Sigmoid colon (tissue), 7 donors: ENCODE results near the gene CD4. TPM values are rescaled to one million over a fixed set of nuclear protein-coding genes. Genes with fewer than 3 reads are reported as not detected.

Source experiments
- DNase-seq: peaks from one replicate; pipeline ENCODE4 v3.0.0-alpha.2; 2019
- H3K27ac ChIP-seq, 4 donors: fragments of 200-600 bp; sonication (generic); one replicate each; pipeline ENCODE4 v1.5.1; 2016 to 2019; ENCODE audit warnings: mild to moderate bottlenecking in 1 of 4
- H3K27me3 ChIP-seq, 3 donors: fragments of 200-600 bp; sonication (generic); one replicate each; pipeline ENCODE4 v1.5.1; 2019; ENCODE audit warnings: mild to moderate bottlenecking in 1 of 3
- H3K36me3 ChIP-seq, 4 donors: fragments of 200-600 bp; sonication (generic); one replicate each; pipeline ENCODE4 v1.5.1; 2016 to 2019
- H3K4me1 ChIP-seq, 4 donors: fragments of 200-600 bp; sonication (generic); one replicate each; pipeline ENCODE4 v1.5.1; 2017 to 2019
- H3K4me3 ChIP-seq, 4 donors: fragments of 200-600 bp; sonication (generic); one replicate each; pipeline ENCODE4 v1.5.1; 2017 to 2019; ENCODE audit warnings: mild to moderate bottlenecking in 2 of 4, moderate library complexity in 1 of 4
- H3K9me3 ChIP-seq, 4 donors: fragments of 200-600 bp in 3 of 4; sonication (generic) in 3 of 4; one replicate each; pipeline versions ENCODE4 v1.5.1 to v1.6.1; 2013 to 2019
- EP300 ChIP-seq, 4 donors: sonication (generic); formaldehyde crosslinking; IDR thresholded peaks; one replicate each; pipeline ENCODE4 v1.6.1; 2017; ENCODE audit warnings: antibody characterized with exemption in 4 of 4
- POLR2A ChIP-seq, 2 donors: fragments of 450-650 bp; IDR thresholded peaks; one replicate each; pipeline ENCODE4 v1.6.1; 2016; ENCODE audit warnings: antibody characterized with exemption in 2 of 2, mild to moderate bottlenecking in 2 of 2, moderate library complexity in 2 of 2
- POLR2AphosphoS5 ChIP-seq, 4 donors: sonication (generic); formaldehyde crosslinking; IDR thresholded peaks; one replicate each; pipeline ENCODE4 v1.6.1; 2017; ENCODE audit warnings: antibody characterized with exemption in 4 of 4
- WGBS, 2 donors: extraction: QIAGEN DNeasy Blood & Tissue Kit; methylation state at CpG; one replicate each; pipeline ENCODE4 v1.1.7; 2013; 5-methylcytosine and 5-hydroxymethylcytosine counted together
- intact Hi-C: fragments of 100-400 bp; cut with DNase I; formaldehyde crosslinking; loops from one replicate; pipeline ENCODE4 v1.15.1; 2023
- polyA plus RNA-seq, 3 donors: library from polyadenylated mRNA; stranded (reverse); fragments of 200-250 nt; gene quantifications; one replicate each; pipeline ENCODE4 v1.2.3, GENCODE V29; 2013
- total RNA-seq, 4 donors: library from RNA; depleted of rRNA; stranded (reverse); fragments of >200 nt; gene quantifications; one replicate each; pipeline ENCODE4 v1.1.0, GENCODE V29; 2016
- TF ChIP-seq, protein P1 (sequence below), 4 experiments: fragments of 450-650 bp in 3 of 4; fragments of 200-600 bp in 1 of 4; IDR thresholded peaks; one replicate each; pipeline ENCODE4 v1.5.1; 2016 to 2019; ENCODE audit warnings: antibody characterized with exemption in 4 of 4, mild to moderate bottlenecking in 3 of 4, moderate library complexity in 2 of 4
- donor health status: healthy with polysubstance abuse.
- donor health status: Bipolar disorder and iron deficiency.
- donor health status: healthy.

Gene CD4
- total and polyA plus RNA-seq, 7 donors, result 2.5 to 29.7 (median 11.8) TPM

DNA sequence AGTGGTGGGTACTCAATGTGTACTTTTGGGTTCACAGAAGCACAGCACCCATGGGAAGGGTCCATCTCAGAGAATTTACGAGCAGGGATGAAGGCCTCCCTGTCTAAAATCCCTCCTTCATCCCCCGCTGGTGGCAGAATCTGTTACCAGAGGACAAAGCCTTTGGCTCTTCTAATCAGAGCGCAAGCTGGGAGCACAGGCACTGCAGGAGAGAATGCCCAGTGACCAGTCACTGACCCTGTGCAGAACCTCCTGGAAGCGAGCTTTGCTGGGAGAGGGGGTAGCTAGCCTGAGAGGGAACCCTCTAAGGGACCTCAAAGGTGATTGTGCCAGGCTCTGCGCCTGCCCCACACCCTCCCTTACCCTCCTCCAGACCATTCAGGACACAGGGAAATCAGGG lies 30.8 kb downstream of the CD4 start:
- intact Hi-C loops, result no loop called here
- peaks cover 0 to 21% (median 17%) of the 10 kb centered on the region in 4 donors for H3K4me1 ChIP-seq
- 80 to 89% methylated on average over 5 of the region's 5 CpGs for WGBS, 2 donors
- no peaks in the 10 kb centered on the region for H3K36me3 ChIP-seq
- no peaks in the 10 kb centered on the region for H3K27me3 ChIP-seq
- H3K27ac ChIP-seq, result no peak overlapping the region
- TF ChIP-seq POLR2AphosphoS5 (IDR thresholded peaks at IDR 0.05), result no peak
- TF ChIP-seq POLR2A (IDR thresholded peaks at IDR 0.05), result no peak
- TF ChIP-seq, protein P1, sequence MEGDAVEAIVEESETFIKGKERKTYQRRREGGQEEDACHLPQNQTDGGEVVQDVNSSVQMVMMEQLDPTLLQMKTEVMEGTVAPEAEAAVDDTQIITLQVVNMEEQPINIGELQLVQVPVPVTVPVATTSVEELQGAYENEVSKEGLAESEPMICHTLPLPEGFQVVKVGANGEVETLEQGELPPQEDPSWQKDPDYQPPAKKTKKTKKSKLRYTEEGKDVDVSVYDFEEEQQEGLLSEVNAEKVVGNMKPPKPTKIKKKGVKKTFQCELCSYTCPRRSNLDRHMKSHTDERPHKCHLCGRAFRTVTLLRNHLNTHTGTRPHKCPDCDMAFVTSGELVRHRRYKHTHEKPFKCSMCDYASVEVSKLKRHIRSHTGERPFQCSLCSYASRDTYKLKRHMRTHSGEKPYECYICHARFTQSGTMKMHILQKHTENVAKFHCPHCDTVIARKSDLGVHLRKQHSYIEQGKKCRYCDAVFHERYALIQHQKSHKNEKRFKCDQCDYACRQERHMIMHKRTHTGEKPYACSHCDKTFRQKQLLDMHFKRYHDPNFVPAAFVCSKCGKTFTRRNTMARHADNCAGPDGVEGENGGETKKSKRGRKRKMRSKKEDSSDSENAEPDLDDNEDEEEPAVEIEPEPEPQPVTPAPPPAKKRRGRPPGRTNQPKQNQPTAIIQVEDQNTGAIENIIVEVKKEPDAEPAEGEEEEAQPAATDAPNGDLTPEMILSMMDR (IDR thresholded peaks at IDR 0.05), result no peak
- TF ChIP-seq EP300 (IDR thresholded peaks at IDR 0.05), result no peak
- no peak for DNase-seq
- H3K4me3 ChIP-seq, result no peak overlapping the region
- no peaks in the 10 kb centered on the region for H3K9me3 ChIP-seq

DNA sequence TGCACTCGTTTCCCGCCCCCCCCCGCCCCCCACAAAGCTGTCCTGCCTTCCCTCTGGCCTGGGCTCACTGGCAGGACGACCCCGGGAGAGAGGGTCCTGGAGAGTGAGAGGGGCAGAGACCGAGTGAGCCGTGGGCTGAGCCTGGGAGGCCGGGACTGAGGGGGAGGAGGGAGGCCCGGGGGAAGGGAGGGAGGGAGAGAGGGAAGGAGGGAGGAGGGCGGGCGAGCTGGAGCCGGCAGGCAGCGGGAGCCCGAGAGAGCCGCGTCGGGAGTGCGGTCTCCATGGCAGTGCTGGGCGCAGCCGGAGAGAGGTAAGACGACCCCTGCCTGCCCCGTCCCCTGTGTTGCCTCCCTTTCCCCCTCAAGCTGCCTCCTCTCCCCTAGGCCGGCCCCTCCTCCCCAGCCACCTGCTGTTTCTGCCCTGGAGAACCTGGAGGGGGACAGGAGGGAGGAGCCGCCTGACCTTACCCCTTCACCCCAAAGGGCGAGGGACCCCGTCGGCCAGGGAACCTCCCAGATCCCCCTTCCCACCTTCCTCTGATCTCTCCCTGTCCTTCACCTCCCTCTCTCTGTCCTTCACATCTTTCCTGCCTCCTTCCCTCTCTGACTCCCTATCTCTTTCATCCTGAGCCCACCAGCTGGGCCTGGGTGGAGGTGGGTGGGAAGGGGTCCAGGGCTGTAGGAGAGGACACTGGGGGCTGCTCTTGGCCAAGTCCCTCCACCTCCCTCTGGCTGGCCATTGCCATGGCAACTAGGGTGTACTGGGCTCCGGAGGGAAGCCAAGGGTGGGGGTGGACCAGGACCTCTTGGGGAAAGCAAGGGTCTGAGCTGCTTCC lies 32.5 kb downstream of the CD4 start, which contains the start of gene GPR162:
Gene GPR162, plus strand, starts transcription at position 231 of the 835 bp plus-strand sequence. CDS start 2,078 bp downstream, outside the sequence.
- Histone ChIP-seq H3K27me3 (no peaks in the 10 kb centered on the region), H3K4me1 (peaks cover 0 to 31% (median 26%) of the 10 kb centered on the region in 4 donors), H3K36me3 (no peaks in the 10 kb centered on the region), H3K27ac (peak within 1 kb of the TSS; percentile 55 to 75 (median 66)), H3K4me3 (peak within 1 kb of the TSS; percentile 45 to 58 (median 52)), H3K9me3 (no peaks in the 10 kb centered on the region)
- intact Hi-C loops, result no loop called here
- WGBS, 2 donors, result 2 to 3% methylated on average over 28 of the region's 28 CpGs
- DNase-seq, result peak; percentile 88
- TF ChIP-seq POLR2AphosphoS5 (IDR thresholded peaks at IDR 0.05) (no peak), POLR2A (IDR thresholded peaks at IDR 0.05) (no peak), EP300 (IDR thresholded peaks at IDR 0.05) (no peak)
- TF ChIP-seq, protein P1 (IDR thresholded peaks at IDR 0.05), result no peak

DNA sequence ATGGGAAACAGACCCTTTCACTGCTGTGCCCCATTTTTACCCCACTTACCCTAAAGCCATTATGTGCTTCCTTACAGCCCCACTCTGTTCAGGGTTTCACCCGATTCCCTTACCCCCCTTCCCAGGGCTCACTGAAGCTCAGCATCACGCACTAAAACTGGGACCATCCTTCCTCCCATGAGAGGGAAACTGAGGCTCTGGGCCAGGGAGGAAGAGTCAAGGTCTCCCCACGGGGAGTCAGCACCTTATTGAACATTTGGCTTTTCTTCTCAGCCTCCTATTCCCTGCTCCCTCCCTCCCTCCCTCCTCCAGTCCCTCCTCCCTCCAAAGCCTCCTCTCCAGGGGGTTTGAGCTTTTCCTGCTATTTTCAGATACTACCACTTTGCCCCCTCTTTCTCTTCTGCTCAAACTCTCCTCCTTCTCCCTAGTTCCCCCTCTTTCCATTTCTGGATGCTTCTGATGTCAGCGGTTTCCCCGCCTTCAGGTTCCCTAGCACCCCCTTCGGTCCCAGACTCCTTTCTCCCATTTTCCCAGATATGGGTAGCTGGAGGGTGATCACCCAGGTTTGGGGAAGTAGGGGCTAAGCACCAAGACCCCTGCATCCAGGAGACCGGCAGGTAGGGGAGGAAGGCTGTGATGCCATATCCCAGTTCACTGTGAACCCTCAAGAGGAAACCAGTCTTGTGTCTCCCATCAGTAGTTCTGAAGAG lies 33.3 kb downstream of the CD4 start:
- Histone ChIP-seq H3K4me1 (peaks cover 0 to 39% (median 34%) of the 10 kb centered on the region in 4 donors), H3K4me3 (peak overlapping the region in 3 of 4 donors; percentile 47 to 58 (median 58)), H3K9me3 (no peaks in the 10 kb centered on the region), H3K27me3 (no peaks in the 10 kb centered on the region), H3K27ac (peak overlapping the region in 1 of 4 donors; percentile 68), H3K36me3 (no peaks in the 10 kb centered on the region)
- 56 to 72% methylated on average over 7 of the region's 7 CpGs for WGBS, 2 donors
- intact Hi-C loops, result no loop called here
- TF ChIP-seq POLR2AphosphoS5 (IDR thresholded peaks at IDR 0.05) (no peak), EP300 (IDR thresholded peaks at IDR 0.05) (no peak), POLR2A (IDR thresholded peaks at IDR 0.05) (no peak)
- TF ChIP-seq, protein P1 (IDR thresholded peaks at IDR 0.05), result no peak
- DNase-seq, result no peak

DNA sequence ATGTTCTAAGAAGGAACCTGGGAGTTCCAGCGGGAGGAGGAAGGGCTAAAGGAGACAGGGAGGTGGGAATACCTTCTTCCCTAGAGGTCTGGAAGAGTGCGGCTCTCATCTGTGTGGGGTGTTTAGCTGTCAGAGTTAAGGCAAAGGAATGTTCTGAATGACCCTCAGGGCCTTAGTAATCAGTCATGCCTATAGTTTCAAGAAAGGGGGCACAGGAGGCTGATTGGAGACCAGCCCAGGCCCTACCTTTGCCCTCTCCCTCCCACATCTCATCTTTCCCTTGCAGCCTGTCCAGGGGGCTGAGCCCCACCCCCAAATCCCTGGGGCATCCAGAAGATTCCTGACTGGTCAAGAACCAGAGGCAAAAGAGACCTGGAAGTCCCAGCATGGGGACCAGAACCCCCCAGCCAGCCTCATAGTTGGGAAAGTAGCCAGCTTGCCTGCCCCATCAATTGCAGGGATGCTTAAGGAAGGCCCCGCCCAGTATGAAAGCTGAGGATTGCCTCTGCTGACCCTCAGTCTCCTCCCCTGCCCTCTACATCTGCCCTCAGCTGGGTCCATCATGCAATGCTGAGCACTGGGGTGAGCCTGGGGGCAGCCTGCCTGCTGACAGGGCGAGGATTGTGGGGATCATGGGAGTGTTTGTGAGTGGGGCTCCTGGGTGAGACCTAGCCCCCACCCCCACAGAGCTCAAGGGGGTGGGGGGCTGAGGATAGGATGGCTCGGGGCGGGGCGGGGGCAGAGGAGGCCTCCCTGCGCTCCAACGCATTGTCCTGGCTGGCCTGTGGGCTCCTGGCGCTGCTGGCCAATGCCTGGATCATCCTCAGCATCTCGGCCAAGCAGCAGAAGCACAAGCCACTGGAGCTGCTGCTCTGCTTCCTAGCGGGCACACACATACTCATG lies 34.1 kb downstream of the CD4 start:
- H3K4me1 ChIP-seq, result peaks cover 0 to 47% (median 40%) of the 10 kb centered on the region in 4 donors
- H3K4me3 ChIP-seq, result no peak overlapping the region
- no peak for TF ChIP-seq POLR2AphosphoS5 (IDR thresholded peaks at IDR 0.05)
- TF ChIP-seq EP300 (IDR thresholded peaks at IDR 0.05), result no peak
- TF ChIP-seq POLR2A (IDR thresholded peaks at IDR 0.05), result no peak
- TF ChIP-seq, protein P1 (IDR thresholded peaks at IDR 0.05), result no peak
- DNase-seq, result no peak
- H3K27ac ChIP-seq, result no peak overlapping the region
- no peaks in the 10 kb centered on the region for H3K36me3 ChIP-seq
- H3K9me3 ChIP-seq, result no peaks in the 10 kb centered on the region
- intact Hi-C loops, result loop anchor here (2.0 kb wide), 2 partner anchors 45 to 89 kb away; no protein-coding TSS in a partner anchor
- 62 to 83% methylated on average over 12 of the region's 12 CpGs for WGBS, 2 donors
- H3K27me3 ChIP-seq, result no peaks in the 10 kb centered on the region
